GM23248 (cell line): ENCODE data around the gene TRIO. TPM values are rescaled to one million over a fixed set of nuclear protein-coding genes. Genes with fewer than 3 reads are reported as not detected.

Experiments used
- DNase-seq: peaks from one replicate; pipeline ENCODE4 v3.0.0-alpha.2; 2015
- H2AFZ ChIP-seq: fragments of 200-600 bp; sonication (generic); 2 replicates; pipeline ENCODE4 v1.6.1; 2016; ENCODE audit warnings: antibody characterized with exemption
- H3F3A ChIP-seq: fragments of 200-600 bp; sonication (generic); 2 replicates; pipeline ENCODE4 v1.6.1; 2016; ENCODE audit warnings: mild to moderate bottlenecking, antibody characterized with exemption, mixed run types; ENCODE audit not compliant: insufficient read depth
- H3K27ac ChIP-seq: fragments of 200-600 bp; sonication (generic); 2 replicates; pipeline ENCODE4 v1.5.1; 2016; ENCODE audit warnings: mild to moderate bottlenecking
- H3K27me3 ChIP-seq: fragments of 200-600 bp; sonication (generic); replicated peaks from 2 replicates; pipeline ENCODE4 v1.6.1; 2016; ENCODE audit warnings: mild to moderate bottlenecking; ENCODE audit not compliant: insufficient read depth
- H3K36me3 ChIP-seq: fragments of 200-600 bp; sonication (generic); 2 replicates; pipeline ENCODE4 v1.6.1; 2016; ENCODE audit warnings: low read depth, mild to moderate bottlenecking
- H3K4me1 ChIP-seq: fragments of 200-600 bp; sonication (generic); 2 replicates; pipeline ENCODE4 v1.6.1; 2016; ENCODE audit warnings: mild to moderate bottlenecking; ENCODE audit not compliant: insufficient read depth
- H3K4me2 ChIP-seq: fragments of 200-600 bp; sonication (generic); one replicate; pipeline ENCODE4 v1.6.1; 2016; ENCODE audit warnings: mild to moderate bottlenecking; ENCODE audit not compliant: unreplicated experiment
- H3K4me3 ChIP-seq: fragments of 200-600 bp; sonication (generic); 2 replicates; pipeline ENCODE4 v1.5.1; 2016; ENCODE audit warnings: mild to moderate bottlenecking
- H3K79me2 ChIP-seq: fragments of 200-600 bp; sonication (generic); 2 replicates; pipeline ENCODE4 v1.6.1; 2016; ENCODE audit warnings: mild to moderate bottlenecking; ENCODE audit not compliant: insufficient read depth
- H3K9ac ChIP-seq: fragments of 200-600 bp; sonication (generic); 2 replicates; pipeline ENCODE4 v1.6.1; 2016; ENCODE audit warnings: mild to moderate bottlenecking
- H3K9me2 ChIP-seq: fragments of 200-600 bp; sonication (generic); 2 replicates; pipeline ENCODE4 v1.6.1; 2016; ENCODE audit warnings: mixed run types, mild to moderate bottlenecking, moderate library complexity; ENCODE audit not compliant: insufficient read depth
- H3K9me3 ChIP-seq: fragments of 200-600 bp; sonication (generic); one replicate; pipeline ENCODE4 v1.6.1; 2017; ENCODE audit warnings: low read depth
- H4K20me1 ChIP-seq: fragments of 200-600 bp; sonication (generic); 2 replicates; pipeline ENCODE4 v1.6.0; 2016; ENCODE audit not compliant: insufficient read depth
- EZH2 ChIP-seq: fragments of 200-600 bp; sonication (generic); IDR thresholded peaks from 2 replicates; pipeline ENCODE4 v1.6.1; 2018; ENCODE audit warnings: antibody characterized with exemption, mild to moderate bottlenecking; ENCODE audit not compliant: insufficient read depth, poor library complexity, severe bottlenecking
- EZH2phosphoT487 ChIP-seq: fragments of 200-600 bp; sonication (generic); IDR thresholded peaks from 2 replicates; pipeline ENCODE4 v1.6.1; 2018; ENCODE audit warnings: antibody characterized with exemption, moderate library complexity, mild to moderate bottlenecking, low read depth; ENCODE audit not compliant: insufficient read depth
- WGBS, 2 experiments: methylation state at CpG; one replicate each; pipeline ENCODE4 v1.1.6; 2015 to 2017; ENCODE audit warnings: low lambda C conversion rate in 2 of 2, low coverage in 1 of 2; ENCODE audit errors: missing lambda C conversion rate in 2 of 2; 5-methylcytosine and 5-hydroxymethylcytosine counted together
- in situ Hi-C: fragments of 300-500 bp; cut with MboI; formaldehyde crosslinking; loops from 2 replicates; pipeline ENCODE4 v1.15.0; 2020
- polyA plus RNA-seq: library from polyadenylated mRNA; unstranded; fragments of >200 nt; fragmentation: Nextera tagmentation; extraction: Ambion mirVana; gene quantifications from 2 replicates; pipeline ENCODE4 v1.2.1, GENCODE V29; 2016
- total RNA-seq: library from RNA; depleted of rRNA; stranded (reverse); fragments of >200 nt; shearing (Covaris generic); gene quantifications from 2 replicates; pipeline ENCODE4 v1.2.3, GENCODE V29; 2014

TRIO gene
- total and polyA plus RNA-seq, 2 experiments from 2014 or later, result 28.1 to 198 TPM

DNA sequence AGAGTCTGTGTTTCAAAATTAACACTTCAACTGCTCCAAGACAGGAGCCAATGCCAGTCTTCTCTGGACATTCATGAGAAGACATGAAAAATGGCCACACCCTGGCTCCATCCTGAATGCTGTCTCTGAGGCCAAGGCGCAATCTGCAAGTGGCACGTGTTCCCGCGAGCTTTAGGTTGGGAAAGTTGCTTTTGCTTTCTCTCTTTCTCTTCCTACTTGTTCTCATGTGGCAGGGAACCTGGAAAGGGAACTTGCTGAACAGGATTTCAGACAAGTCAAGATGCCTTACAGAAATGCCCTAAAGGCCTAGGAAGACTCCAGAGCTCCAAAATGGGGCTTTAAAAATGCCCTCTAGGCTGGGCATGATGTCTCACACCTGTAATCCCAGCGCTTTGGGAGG, 346.5 kb downstream of the TRIO start:
- in situ Hi-C loops, result no loop called here
- WGBS, 2 experiments, result 88 to 94% methylated on average over 5 of the region's 5 CpGs

GRCh38 chr5:14490309-14490711, 347.2 kb downstream of the TRIO start:
- TF ChIP-seq EZH2phosphoT487 (no peak), EZH2 (no peak)
- Histone ChIP-seq H2AFZ (no peak overlapping the region), H3K79me2 (peaks cover 83% of the 10 kb centered on the region), H3K4me2 (no peak overlapping the region), H3K4me1 (peaks cover 5% of the 10 kb centered on the region; the same call in 1 of the 2 replicates), H4K20me1 (no peaks in the 10 kb centered on the region), H3K4me3 (no peak overlapping the region), H3K27ac (peak overlapping the region; percentile 78), H3K9me3 (no peaks in the 10 kb centered on the region), H3F3A (peaks cover 82% of the 10 kb centered on the region), H3K36me3 (peaks cover 88% of the 10 kb centered on the region), H3K27me3 (no peaks in the 10 kb centered on the region), H3K9ac (0 out of 2 replicates have a peak overlapping the region, but pooled peaks have one; percentile 60), H3K9me2 (no peaks in the 10 kb centered on the region)
- 96 to 100% methylated on average over 2 of the region's 2 CpGs for WGBS, 2 experiments
- in situ Hi-C loops, result no loop called here
- peak; percentile 33 for DNase-seq

More for the DNA sequence above, 346.5 kb downstream of the TRIO start:
- no peak overlapping the region for H3K9ac ChIP-seq
- H3K27ac ChIP-seq, result 0 out of 2 replicates have a peak overlapping the region, but pooled peaks have one; percentile 78
- no peaks in the 10 kb centered on the region for H3K9me2 ChIP-seq
- H3K4me1 ChIP-seq, result peaks cover 5% of the 10 kb centered on the region; the same call in 1 of the 2 replicates
- peaks cover 83% of the 10 kb centered on the region for H3K79me2 ChIP-seq
- peaks cover 82% of the 10 kb centered on the region for H3F3A ChIP-seq
- H3K36me3 ChIP-seq, result peaks cover 88% of the 10 kb centered on the region
- no peak for DNase-seq
- no peaks in the 10 kb centered on the region for H4K20me1 ChIP-seq
- TF ChIP-seq EZH2phosphoT487 (no peak), EZH2 (no peak)
- H3K27me3 ChIP-seq, result no peaks in the 10 kb centered on the region
- H3K4me3 ChIP-seq, result no peak overlapping the region
- H3K9me3 ChIP-seq, result no peaks in the 10 kb centered on the region
- no peak overlapping the region for H2AFZ ChIP-seq
- no peak overlapping the region for H3K4me2 ChIP-seq

DNA sequence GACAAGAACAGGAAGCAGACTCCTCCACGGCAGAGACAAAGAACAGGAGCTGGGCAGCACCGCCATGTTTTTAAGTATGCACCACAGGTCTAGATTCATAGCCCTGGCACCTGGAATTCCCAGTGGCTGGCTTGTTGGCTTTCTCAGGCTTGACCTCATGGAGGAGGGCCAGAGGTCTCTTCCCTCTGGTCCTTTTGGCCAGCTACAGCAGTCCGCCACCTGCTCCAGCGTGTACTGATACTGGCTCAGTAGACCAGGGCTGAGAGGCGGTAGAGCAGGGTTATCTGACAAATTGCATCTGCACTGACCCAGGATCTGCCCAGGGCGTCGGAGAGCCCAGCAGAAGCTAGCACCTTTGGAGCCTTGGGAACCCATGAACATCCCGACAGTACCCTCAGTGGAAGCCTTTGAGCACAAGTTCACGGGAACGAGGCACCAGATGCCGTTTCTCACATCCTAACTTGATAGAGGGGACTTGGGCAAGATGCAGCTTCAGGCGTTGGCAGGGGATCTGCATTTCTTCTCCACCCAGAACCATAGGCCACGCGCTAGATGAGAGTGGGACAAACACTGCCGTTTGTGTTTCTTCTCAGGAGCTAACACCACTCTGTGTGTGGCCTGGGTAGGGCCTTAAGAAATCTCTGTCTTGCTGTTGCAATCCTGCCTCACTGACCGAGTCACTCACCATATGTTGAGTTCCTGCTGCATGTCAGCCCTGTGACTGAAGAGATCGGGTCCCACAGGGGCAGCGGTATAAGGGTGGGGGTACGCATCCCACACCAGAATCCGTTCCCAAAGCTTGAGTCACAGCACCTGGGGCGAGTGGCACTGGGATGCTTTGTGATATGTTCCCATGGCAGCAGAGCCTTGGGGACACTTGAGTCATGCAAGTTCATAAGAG, 348.1 kb downstream of the TRIO start:
- peaks cover 89% of the 10 kb centered on the region for H3K36me3 ChIP-seq
- no peak overlapping the region for H3K4me2 ChIP-seq
- H3K27me3 ChIP-seq, result no peaks in the 10 kb centered on the region
- no peaks in the 10 kb centered on the region for H4K20me1 ChIP-seq
- H3K4me3 ChIP-seq, result no peak overlapping the region
- TF ChIP-seq EZH2phosphoT487, result no peak
- no peak for TF ChIP-seq EZH2
- H3K9me2 ChIP-seq, result no peaks in the 10 kb centered on the region
- H2AFZ ChIP-seq, result no peak overlapping the region
- in situ Hi-C loops, result no loop called here
- H3K79me2 ChIP-seq, result peaks cover 86% of the 10 kb centered on the region
- H3K9ac ChIP-seq, result peak overlapping the region; percentile 60
- peak; percentile 82 for DNase-seq
- WGBS, 2 experiments, result 73 to 76% methylated on average over 21 of the region's 21 CpGs
- no peaks in the 10 kb centered on the region for H3K9me3 ChIP-seq
- H3K27ac ChIP-seq, result peak overlapping the region; percentile 78
- peaks cover 5% of the 10 kb centered on the region; the same call in 1 of the 2 replicates for H3K4me1 ChIP-seq
- peaks cover 85% of the 10 kb centered on the region for H3F3A ChIP-seq

- no peaks in the 10 kb centered on the region for H4K20me1 ChIP-seq
- no peak for DNase-seq
- H3K9ac ChIP-seq, result no peak overlapping the region
- peaks cover 97% of the 10 kb centered on the region for H3K79me2 ChIP-seq
- WGBS, 2 experiments, result 87 to 88% methylated on average over 21 of the region's 21 CpGs
- peaks cover 90% of the 10 kb centered on the region for H3K36me3 ChIP-seq
- no peak overlapping the region for H3K4me2 ChIP-seq
- TF ChIP-seq EZH2phosphoT487 (no peak), EZH2 (no peak)
- peak overlapping the region; percentile 78 for H3K27ac ChIP-seq
- H3K4me1 ChIP-seq, result peaks cover 5% of the 10 kb centered on the region; the same call in 1 of the 2 replicates
- no peaks in the 10 kb centered on the region for H3K9me3 ChIP-seq
- peaks cover 92% of the 10 kb centered on the region for H3F3A ChIP-seq
- in situ Hi-C loops, result no loop called here
- no peaks in the 10 kb centered on the region for H3K9me2 ChIP-seq
- no peak overlapping the region for H3K4me3 ChIP-seq
- no peak overlapping the region for H2AFZ ChIP-seq
- H3K27me3 ChIP-seq, result no peaks in the 10 kb centered on the region
Measured at GRCh38 chr5:14492331-14492964, 349.3 kb downstream of the TRIO start.
